OCI-LY7 (cell line): ENCODE results near the gene PADI3.

Source experiments
- EZH2phosphoT487 ChIP-seq: fragments of 200-600 bp; sonication (generic); IDR thresholded peaks from 2 replicates; pipeline ENCODE4 v1.6.1; 2018; ENCODE audit warnings: low read depth, borderline replicate concordance, mild to moderate bottlenecking, mixed run types, antibody characterized with exemption, low read length, moderate library complexity, mixed read lengths
- TF ChIP-seq, protein P1 (sequence below): fragments of 200-600 bp; sonication (generic); conservative IDR thresholded peaks from 2 replicates; pipeline ENCODE4 v1.5.1; 2014; ENCODE audit warnings: mild to moderate bottlenecking, antibody characterized with exemption, low read length, moderate library complexity, mixed read lengths

DNA sequence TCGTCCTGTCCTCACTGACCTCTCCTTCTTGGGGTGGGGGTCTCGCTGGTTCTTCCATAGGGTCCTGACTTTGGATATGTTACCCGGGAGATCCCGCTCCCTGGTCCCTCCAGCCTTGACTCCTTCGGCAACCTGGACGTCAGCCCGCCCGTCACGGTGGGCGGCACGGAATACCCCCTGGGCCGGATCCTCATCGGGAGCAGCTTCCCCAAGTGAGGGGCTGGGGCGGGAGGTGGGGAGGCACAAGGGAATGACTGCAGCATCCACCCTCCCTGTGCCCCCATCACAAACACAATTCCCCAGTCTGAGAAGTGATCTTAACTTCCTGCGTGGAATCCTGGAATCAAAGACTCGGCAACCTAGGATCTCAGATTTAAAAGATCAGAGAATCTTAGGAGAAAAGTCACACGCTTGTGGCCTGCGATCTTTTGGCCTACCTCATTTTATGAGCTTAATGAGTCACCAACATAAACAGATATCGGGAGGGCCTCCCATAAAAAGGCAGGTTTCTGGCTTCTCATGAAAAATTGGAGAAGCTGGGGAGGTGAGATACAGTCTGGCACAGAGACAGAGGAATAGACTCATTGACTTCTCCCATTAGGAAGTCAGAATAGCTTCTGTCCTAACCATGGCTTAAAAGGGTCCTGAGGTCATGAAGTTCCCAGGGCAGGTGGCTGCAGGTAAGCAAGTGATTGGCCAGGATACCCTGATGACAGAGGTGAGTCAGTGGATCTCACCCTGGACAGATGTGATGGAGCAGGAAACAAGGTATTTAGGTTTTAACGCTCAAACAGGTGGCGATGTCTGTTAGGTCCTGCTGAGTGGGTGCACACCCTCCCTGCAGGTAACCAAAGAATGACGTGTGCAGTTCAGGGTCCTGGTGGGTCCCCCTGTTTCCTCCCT, 15.9 kb upstream of the PADI3 start:
- TF ChIP-seq, protein P1, sequence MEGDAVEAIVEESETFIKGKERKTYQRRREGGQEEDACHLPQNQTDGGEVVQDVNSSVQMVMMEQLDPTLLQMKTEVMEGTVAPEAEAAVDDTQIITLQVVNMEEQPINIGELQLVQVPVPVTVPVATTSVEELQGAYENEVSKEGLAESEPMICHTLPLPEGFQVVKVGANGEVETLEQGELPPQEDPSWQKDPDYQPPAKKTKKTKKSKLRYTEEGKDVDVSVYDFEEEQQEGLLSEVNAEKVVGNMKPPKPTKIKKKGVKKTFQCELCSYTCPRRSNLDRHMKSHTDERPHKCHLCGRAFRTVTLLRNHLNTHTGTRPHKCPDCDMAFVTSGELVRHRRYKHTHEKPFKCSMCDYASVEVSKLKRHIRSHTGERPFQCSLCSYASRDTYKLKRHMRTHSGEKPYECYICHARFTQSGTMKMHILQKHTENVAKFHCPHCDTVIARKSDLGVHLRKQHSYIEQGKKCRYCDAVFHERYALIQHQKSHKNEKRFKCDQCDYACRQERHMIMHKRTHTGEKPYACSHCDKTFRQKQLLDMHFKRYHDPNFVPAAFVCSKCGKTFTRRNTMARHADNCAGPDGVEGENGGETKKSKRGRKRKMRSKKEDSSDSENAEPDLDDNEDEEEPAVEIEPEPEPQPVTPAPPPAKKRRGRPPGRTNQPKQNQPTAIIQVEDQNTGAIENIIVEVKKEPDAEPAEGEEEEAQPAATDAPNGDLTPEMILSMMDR, result no peak
- no peak for TF ChIP-seq EZH2phosphoT487
